GM19023 (cell line): ENCODE measurements around the gene HILPDA.
A peak's percentile ranks its signal among the peaks of the same experiment; 100 is the strongest.

Experiments used
- ATAC-seq: cut with Tn5 transposase; IDR thresholded peaks from one replicate; pipeline ENCODE4 v1.9.1; 2021; ENCODE audit warnings: mild to moderate bottlenecking, moderate library complexity; ENCODE audit not compliant: unreplicated experiment

HILPDA gene

GRCh38 chr7:128455543-128456254, at the start of gene HILPDA:
TSS of gene HILPDA (plus strand) at chr7:128455878. CDS start at chr7:128457269, 1,391 bp downstream.
- ATAC-seq = peak; percentile 90

GRCh38 chr7:128406314-128407232, 49.1 kb upstream of the HILPDA start:
- no peak for ATAC-seq

- no peak for ATAC-seq
Measured at GRCh38 chr7:128407233-128407589, 48.5 kb upstream of the HILPDA start.

GRCh38 chr7:128407751-128408708, 47.6 kb upstream of the HILPDA start:
- no peak for ATAC-seq

- no peak for ATAC-seq
Measured at GRCh38 chr7:128408709-128409595, 46.7 kb upstream of the HILPDA start.

GRCh38 chr7:128409596-128410450, 45.9 kb upstream of the HILPDA start, which contains the start of gene IMPDH1:
TSS of gene IMPDH1 (minus strand) at chr7:128409982. CDS start at chr7:128409901, 81 bp downstream.
- ATAC-seq = peak; percentile 80

GRCh38 chr7:128410451-128410753, 45.3 kb upstream of the HILPDA start:
- ATAC-seq = no peak

- ATAC-seq = no peak
Measured at GRCh38 chr7:128415217-128415785, 40.4 kb upstream of the HILPDA start.

- no peak for ATAC-seq
Measured at GRCh38 chr7:128417071-128417470, 38.6 kb upstream of the HILPDA start.

GRCh38 chr7:128419257-128419656, 36.4 kb upstream of the HILPDA start:
- ATAC-seq = no peak

GRCh38 chr7:128420773-128421172, 34.9 kb upstream of the HILPDA start:
- ATAC-seq = no peak

GRCh38 chr7:128421384-128421783, 34.3 kb upstream of the HILPDA start:
- ATAC-seq = no peak

GRCh38 chr7:128422037-128422436, 33.6 kb upstream of the HILPDA start:
- no peak for ATAC-seq

- ATAC-seq = no peak
Measured at GRCh38 chr7:128422842-128423241, 32.8 kb upstream of the HILPDA start.

- no peak for ATAC-seq
Measured at GRCh38 chr7:128424686-128425275, 30.9 kb upstream of the HILPDA start.

- ATAC-seq = no peak
Measured at GRCh38 chr7:128425850-128426249, 29.8 kb upstream of the HILPDA start.

GRCh38 chr7:128427289-128427891, 28.3 kb upstream of the HILPDA start:
- no peak for ATAC-seq

- no peak for ATAC-seq
Measured at GRCh38 chr7:128430207-128430606, 25.5 kb upstream of the HILPDA start.
